Muscle layer of duodenum (tissue), 2 donors: ENCODE data around the gene RALGPS2.
A peak's percentile ranks its signal among the peaks of the same experiment; 100 is the strongest.
"Not testable (repeated sequence)": the region's sequence is repeated elsewhere in the genome, so short reads cannot be mapped to it uniquely, and the experiment has no call there.

ENCODE experiments used
- H3K27ac ChIP-seq: one replicate; pipeline ENCODE4 v1.7.0; 2013; ENCODE audit warnings: mild to moderate bottlenecking, low read length
- H3K27me3 ChIP-seq: one replicate; pipeline ENCODE4 v1.7.0; 2013; ENCODE audit warnings: low read depth, mild to moderate bottlenecking, control low read depth, low read length
- H3K36me3 ChIP-seq, 2 donors: one replicate each; pipeline ENCODE4 v1.7.0; 2013; ENCODE audit warnings: low read length in 2 of 2, control low read depth in 1 of 2, mild to moderate bottlenecking in 1 of 2; ENCODE audit not compliant: insufficient read depth in 2 of 2, control insufficient read depth in 1 of 2
- H3K4me1 ChIP-seq, 2 donors: one replicate each; pipeline ENCODE4 v1.7.0; 2013; ENCODE audit warnings: low read length in 2 of 2, mild to moderate bottlenecking in 2 of 2, control low read depth in 1 of 2, moderate library complexity in 1 of 2; ENCODE audit not compliant: insufficient read depth in 2 of 2, control insufficient read depth in 1 of 2
- H3K4me3 ChIP-seq, 2 donors: one replicate each; pipeline ENCODE4 v1.7.0; 2013; ENCODE audit warnings: low read length in 2 of 2, low read depth in 1 of 2, mild to moderate bottlenecking in 1 of 2
- H3K9me3 ChIP-seq, 2 donors: one replicate each; pipeline ENCODE4 v1.7.0; 2013; ENCODE audit warnings: low read length in 2 of 2, control low read depth in 1 of 2, mild to moderate bottlenecking in 1 of 2; ENCODE audit not compliant: control insufficient read depth in 1 of 2
- donor health status: healthy.

Gene RALGPS2

DNA sequence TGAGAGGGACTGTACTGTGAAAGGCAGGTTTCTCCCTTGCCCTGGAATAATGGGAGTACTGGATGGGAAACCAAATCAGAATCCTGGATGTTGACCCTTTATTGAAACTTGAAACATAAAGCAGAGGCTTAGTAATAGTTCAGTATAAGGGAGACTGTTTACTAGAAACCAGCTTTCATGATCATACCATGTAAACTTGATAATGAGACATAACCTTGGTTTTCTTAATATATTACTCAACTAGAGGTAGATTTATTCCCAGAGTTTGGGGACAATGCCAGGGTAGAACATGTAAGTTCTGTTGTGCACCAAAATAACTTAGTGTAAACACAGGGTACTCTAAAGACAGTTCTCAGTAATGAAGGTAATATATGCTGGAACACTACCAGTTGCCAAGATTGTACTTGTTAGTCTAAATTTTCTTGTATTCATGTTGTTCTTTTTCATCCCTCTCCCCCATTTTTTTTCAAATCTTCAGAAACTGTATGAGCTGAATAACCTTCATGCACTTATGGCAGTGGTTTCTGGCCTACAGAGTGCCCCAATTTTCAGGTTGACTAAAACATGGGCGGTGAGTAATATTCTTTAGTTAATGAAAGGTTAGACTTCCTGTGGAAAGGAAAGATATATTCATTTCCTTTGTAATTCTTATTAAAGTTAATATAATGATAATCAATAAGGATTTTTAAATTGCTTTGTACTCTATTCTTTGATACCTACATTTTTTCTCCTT lies 96.3 kb downstream of the RALGPS2 start:
- Histone ChIP-seq H3K27me3 (no peaks in the 10 kb centered on the region), H3K4me3 (no peak overlapping the region), H3K4me1 (peaks cover 0 to 7% of the 10 kb centered on the region in 2 donors), H3K9me3 (no peaks in the 10 kb centered on the region), H3K36me3 (peaks cover 0 to 2% of the 10 kb centered on the region in 2 donors), H3K27ac (no peak overlapping the region)

- peaks cover 0 to 4% of the 10 kb centered on the region in 2 donors for H3K4me1 ChIP-seq
- H3K36me3 ChIP-seq, result no peaks in the 10 kb centered on the region
- no peak overlapping the region for H3K4me3 ChIP-seq
- H3K27ac ChIP-seq, result no peak overlapping the region
- H3K9me3 ChIP-seq, result no peaks in the 10 kb centered on the region
- H3K27me3 ChIP-seq, result no peaks in the 10 kb centered on the region
These were observed 100.1 kb downstream of the RALGPS2 start for GRCh38 chr1:178825167-178825566.

DNA sequence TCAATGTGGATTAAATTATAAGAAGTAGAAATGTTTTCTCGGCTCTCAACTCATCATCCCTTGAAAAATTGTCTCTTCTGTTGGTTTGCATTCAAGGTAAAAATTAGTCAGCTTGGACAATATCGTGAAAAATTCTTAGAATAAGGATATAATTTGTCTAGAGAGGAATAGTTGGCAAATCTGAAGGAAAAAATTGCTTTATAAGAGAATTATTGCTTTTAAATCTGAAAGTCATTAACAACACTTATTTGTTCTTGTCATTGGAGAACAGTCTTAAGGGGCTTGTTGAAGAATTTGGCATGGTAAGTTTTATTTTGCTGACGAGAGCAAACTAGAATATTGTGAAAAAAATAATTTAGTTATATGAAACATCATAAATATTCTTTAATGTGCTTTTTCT lies 119.4 kb downstream of the RALGPS2 start:
- Histone ChIP-seq H3K27ac (no peak overlapping the region), H3K4me3 (no peak overlapping the region), H3K4me1 (no peaks in the 10 kb centered on the region), H3K9me3 (no peaks in the 10 kb centered on the region), H3K27me3 (no peaks in the 10 kb centered on the region), H3K36me3 (peaks cover 0 to 4% of the 10 kb centered on the region in 2 donors)

GRCh38 chr1:178846306-178846705 lies 121.3 kb downstream of the RALGPS2 start:
- Histone ChIP-seq H3K27ac (no peak overlapping the region), H3K36me3 (peaks cover 0 to 4% of the 10 kb centered on the region in 2 donors), H3K9me3 (no peaks in the 10 kb centered on the region), H3K4me1 (no peaks in the 10 kb centered on the region), H3K4me3 (no peak overlapping the region), H3K27me3 (no peaks in the 10 kb centered on the region)

DNA sequence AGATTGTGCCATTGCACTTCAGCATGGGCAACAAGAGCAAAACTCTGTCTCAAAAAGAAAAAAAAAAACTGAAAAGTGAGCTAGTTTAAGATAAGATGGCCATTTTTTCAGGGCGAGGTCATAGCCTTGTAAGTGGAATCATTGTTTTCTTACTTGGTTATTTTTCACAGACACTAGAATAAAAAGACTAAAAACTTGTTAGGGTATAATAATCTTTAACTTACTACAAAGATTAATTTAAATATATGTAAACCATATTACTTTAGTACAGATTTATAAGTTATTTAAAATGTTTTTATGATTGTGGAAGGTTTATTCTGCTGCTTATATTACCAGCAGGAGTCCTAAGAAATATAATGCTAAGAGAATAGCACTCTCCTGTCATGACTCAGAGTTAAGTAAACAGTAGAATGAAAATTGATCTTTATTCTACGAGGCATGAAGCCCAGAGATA lies 122.4 kb downstream of the RALGPS2 start:
- H3K27ac ChIP-seq, result no peak overlapping the region
- peaks cover 0 to 4% of the 10 kb centered on the region in 2 donors for H3K36me3 ChIP-seq
- H3K4me1 ChIP-seq, result no peaks in the 10 kb centered on the region

DNA sequence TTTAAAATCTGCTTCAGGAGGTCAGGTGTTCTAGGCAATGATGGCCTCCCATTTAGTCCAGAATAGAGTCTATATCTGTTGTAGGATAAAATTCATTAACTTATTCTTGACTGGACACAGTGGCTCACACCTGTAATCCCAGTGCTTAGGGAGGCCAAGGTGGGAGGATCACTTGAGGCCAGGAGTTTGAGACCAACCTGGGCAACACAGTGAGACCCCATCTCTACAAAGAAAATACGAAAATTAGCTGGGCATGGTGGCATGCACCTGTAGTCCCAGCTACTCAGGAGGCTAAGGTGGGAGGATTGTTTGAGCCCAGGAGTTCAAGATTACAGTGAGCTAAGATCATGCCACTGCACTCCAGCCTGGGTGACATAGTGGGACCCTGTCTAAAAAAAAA lies 122.9 kb downstream of the RALGPS2 start:
- not testable (repeated sequence) for H3K4me1 ChIP-seq, H3K27ac ChIP-seq, H3K9me3 ChIP-seq, H3K4me3 ChIP-seq, H3K27me3 ChIP-seq, H3K36me3 ChIP-seq

More for the DNA sequence above, 122.4 kb downstream of the RALGPS2 start:
- H3K27me3 ChIP-seq, result no peaks in the 10 kb centered on the region
- no peaks in the 10 kb centered on the region for H3K9me3 ChIP-seq
- no peak overlapping the region for H3K4me3 ChIP-seq

- Histone ChIP-seq H3K4me1 (no peaks in the 10 kb centered on the region), H3K9me3 (no peaks in the 10 kb centered on the region), H3K36me3 (peaks cover 3 to 7% of the 10 kb centered on the region in 2 donors), H3K27me3 (no peaks in the 10 kb centered on the region), H3K4me3 (no peak overlapping the region), H3K27ac (no peak overlapping the region)
These were observed 124.9 kb downstream of the RALGPS2 start for GRCh38 chr1:178849918-178850317.

- peaks cover 0 to 9% of the 10 kb centered on the region in 2 donors for H3K4me1 ChIP-seq
- no peaks in the 10 kb centered on the region for H3K27me3 ChIP-seq
- no peak overlapping the region for H3K4me3 ChIP-seq
- H3K36me3 ChIP-seq, result peaks cover 3% of the 10 kb centered on the region in 2 donors
- H3K9me3 ChIP-seq, result no peaks in the 10 kb centered on the region
- H3K27ac ChIP-seq, result no peak overlapping the region
These were observed 132.1 kb downstream of the RALGPS2 start for GRCh38 chr1:178857126-178857525.

DNA sequence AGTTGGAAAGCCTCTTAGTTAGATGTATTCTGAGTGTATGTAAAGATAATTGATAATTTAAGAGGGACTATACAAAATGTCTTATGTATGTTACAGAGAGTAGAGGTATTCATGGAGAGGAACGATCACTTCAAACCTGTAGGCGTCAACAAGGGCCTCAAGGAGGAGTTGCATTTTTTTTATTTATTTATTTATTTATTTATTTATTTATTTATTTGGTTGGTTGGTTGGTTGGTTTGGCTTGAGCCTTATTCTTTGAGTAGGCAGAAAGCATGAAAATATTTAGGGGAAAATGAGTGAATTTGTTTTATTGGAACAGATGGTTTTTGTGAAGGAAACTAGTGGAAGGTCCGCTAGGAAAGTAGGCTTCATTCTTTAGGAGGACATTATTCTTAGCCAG lies 137.4 kb downstream of the RALGPS2 start:
- no peak overlapping the region for H3K27ac ChIP-seq
- H3K36me3 ChIP-seq, result peaks cover 4 to 7% of the 10 kb centered on the region in 2 donors
- H3K4me1 ChIP-seq, result peaks cover 0 to 35% of the 10 kb centered on the region in 2 donors
- no peaks in the 10 kb centered on the region for H3K9me3 ChIP-seq
- H3K4me3 ChIP-seq, result peak overlapping the region; percentile 3 to 34
- H3K27me3 ChIP-seq, result no peaks in the 10 kb centered on the region

DNA sequence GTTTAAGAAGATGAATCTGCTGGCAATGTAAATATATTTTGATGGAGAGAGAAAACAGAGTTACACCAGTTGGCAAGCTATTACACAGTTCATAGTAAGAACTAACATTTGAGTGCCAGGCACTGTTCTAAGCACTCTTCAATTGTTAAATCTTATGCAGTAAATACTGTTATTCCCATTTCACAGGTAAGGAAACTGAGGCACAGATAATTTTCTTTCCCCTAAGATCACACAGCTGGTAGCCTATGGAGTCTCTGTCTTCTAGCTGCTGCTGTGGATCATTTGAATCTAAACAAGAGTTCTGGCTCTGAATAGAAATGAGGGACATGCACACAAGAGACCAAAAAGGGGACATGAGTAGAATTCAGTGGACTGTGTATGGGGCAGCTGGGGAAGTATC lies 137.8 kb downstream of the RALGPS2 start:
- Histone ChIP-seq H3K27me3 (no peaks in the 10 kb centered on the region), H3K9me3 (no peaks in the 10 kb centered on the region), H3K4me3 (peak overlapping the region; percentile 3 to 34), H3K36me3 (peaks cover 4 to 7% of the 10 kb centered on the region in 2 donors), H3K4me1 (peaks cover 0 to 35% of the 10 kb centered on the region in 2 donors), H3K27ac (no peak overlapping the region)

GRCh38 chr1:178864326-178864725 lies 139.3 kb downstream of the RALGPS2 start:
- H3K4me3 ChIP-seq, result peak overlapping the region; percentile 3 to 34
- H3K27me3 ChIP-seq, result no peaks in the 10 kb centered on the region
- no peaks in the 10 kb centered on the region for H3K9me3 ChIP-seq
- H3K36me3 ChIP-seq, result peaks cover 4 to 7% of the 10 kb centered on the region in 2 donors
- H3K4me1 ChIP-seq, result peaks cover 0 to 29% of the 10 kb centered on the region in 2 donors
- no peak overlapping the region for H3K27ac ChIP-seq

DNA sequence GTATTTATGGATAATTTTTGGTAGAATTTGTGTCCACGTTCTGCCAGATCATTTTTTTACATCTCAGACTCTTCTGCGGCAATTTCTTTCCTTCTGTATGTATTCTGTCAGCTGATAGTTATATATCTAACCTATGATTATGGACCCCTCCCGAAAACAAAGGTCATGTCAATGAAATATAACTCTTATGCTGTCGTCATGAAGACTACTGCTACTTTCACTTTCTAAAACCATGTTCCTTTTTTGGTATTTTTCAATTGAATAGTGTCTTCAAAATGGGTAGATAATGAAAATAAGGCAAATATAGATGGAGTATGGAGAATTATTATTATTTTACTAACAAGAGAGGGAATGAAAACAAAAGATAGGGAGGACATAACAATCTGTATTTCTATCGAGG lies 142.6 kb downstream of the RALGPS2 start:
- Histone ChIP-seq H3K36me3 (peaks cover 4 to 7% of the 10 kb centered on the region in 2 donors), H3K27me3 (no peaks in the 10 kb centered on the region), H3K4me1 (peaks cover 12 to 33% of the 10 kb centered on the region in 2 donors), H3K27ac (peak overlapping the region; percentile 86), H3K9me3 (no peaks in the 10 kb centered on the region), H3K4me3 (peak overlapping the region; percentile 47 to 87)
